Fibroblast of gingiva (primary cell): ENCODE measurements around the gene GRM4.

Source experiments
- DNase-seq: peaks from one replicate; pipeline ENCODE4 v3.0.0-alpha.2; 2011; ENCODE audit warnings: low read depth

Gene GRM4

GRCh38 chr6:34142061-34142998 is 3.6 kb downstream of the GRM4 start:
- no peak for DNase-seq

GRCh38 chr6:34140075-34140474 is 5.8 kb downstream of the GRM4 start:
- no peak for DNase-seq

GRCh38 chr6:34138914-34139510 is 6.9 kb downstream of the GRM4 start:
- DNase-seq = no peak

- no peak for DNase-seq
Measured at GRCh38 chr6:34138191-34138590, 7.7 kb downstream of the GRM4 start.

GRCh38 chr6:34135541-34135940 is 10.3 kb downstream of the GRM4 start:
- DNase-seq = no peak

GRCh38 chr6:34132486-34133185 is 13.3 kb downstream of the GRM4 start:
- DNase-seq = no peak

- DNase-seq = no peak
Measured at GRCh38 chr6:34131326-34132290, 14.3 kb downstream of the GRM4 start.

- DNase-seq = no peak
Measured at GRCh38 chr6:34130862-34131261, 15.0 kb downstream of the GRM4 start.

- DNase-seq = no peak
Measured at GRCh38 chr6:34129753-34130152, 16.1 kb downstream of the GRM4 start.

GRCh38 chr6:34128045-34128444 is 17.8 kb downstream of the GRM4 start:
- no peak for DNase-seq

GRCh38 chr6:34126419-34126818 is 19.5 kb downstream of the GRM4 start:
- DNase-seq = no peak

GRCh38 chr6:34125939-34126338 is 19.9 kb downstream of the GRM4 start:
- no peak for DNase-seq

GRCh38 chr6:34120953-34121675 is 24.8 kb downstream of the GRM4 start:
- no peak for DNase-seq

- DNase-seq = no peak
Measured at GRCh38 chr6:34115915-34116314, 30.0 kb downstream of the GRM4 start.

GRCh38 chr6:34115403-34115795 is 30.5 kb downstream of the GRM4 start:
- DNase-seq = no peak

GRCh38 chr6:34114695-34115402 is 31.0 kb downstream of the GRM4 start:
- no peak for DNase-seq

GRCh38 chr6:34113532-34113931 is 32.4 kb downstream of the GRM4 start:
- no peak for DNase-seq

GRCh38 chr6:34112126-34112525 is 33.8 kb downstream of the GRM4 start:
- DNase-seq = no peak

GRCh38 chr6:34110610-34111009 is 35.3 kb downstream of the GRM4 start:
- no peak for DNase-seq

GRCh38 chr6:34108176-34108575 is 37.7 kb downstream of the GRM4 start:
- DNase-seq = no peak
